Osteoblast (primary cell): ENCODE measurements around the gene ZSWIM5. TPM values are rescaled to one million over a fixed set of nuclear protein-coding genes. Genes with fewer than 3 reads are reported as not detected.

Source experiments
- DNase-seq: peaks from one replicate; pipeline ENCODE4 v3.0.0; 2011; ENCODE audit warnings: low spot score, mixed read lengths; ENCODE audit not compliant: insufficient read length; ENCODE audit errors: missing footprints
- H2AFZ ChIP-seq: 2 replicates; pipeline ENCODE4 v1.6.0; 2011; ENCODE audit warnings: mild to moderate bottlenecking, low read length
- H3K27ac ChIP-seq: 2 replicates; pipeline ENCODE4 v1.5.1; 2011; ENCODE audit warnings: mild to moderate bottlenecking, low read depth, low read length, moderate library complexity
- H3K27me3 ChIP-seq: 2 replicates; pipeline ENCODE4 v1.6.0; 2012; ENCODE audit warnings: mild to moderate bottlenecking, control low read depth, inconsistent platforms, low read length, moderate library complexity; ENCODE audit not compliant: insufficient read depth
- H3K36me3 ChIP-seq: 2 replicates; pipeline ENCODE4 v1.5.1; 2011; ENCODE audit warnings: mild to moderate bottlenecking, low read length, control low read depth, moderate library complexity; ENCODE audit not compliant: insufficient read depth
- H3K4me1 ChIP-seq: 2 replicates; pipeline ENCODE4 v1.5.1; 2011; ENCODE audit warnings: mild to moderate bottlenecking, low read length, control low read depth, moderate library complexity; ENCODE audit not compliant: insufficient read depth
- H3K4me2 ChIP-seq: 2 replicates; pipeline ENCODE4 v1.6.0; 2011; ENCODE audit warnings: mild to moderate bottlenecking, low read length; ENCODE audit not compliant: insufficient read depth
- H3K4me3 ChIP-seq: fragments of 200-600 bp; sonication (generic); 3 replicates; pipeline ENCODE4 v1.5.1; 2012; ENCODE audit warnings: mild to moderate bottlenecking, low read length, inconsistent platforms; ENCODE audit not compliant: insufficient read depth
- H3K79me2 ChIP-seq: 2 replicates; pipeline ENCODE4 v1.6.0; 2012; ENCODE audit warnings: mild to moderate bottlenecking, low read length, control low read depth, inconsistent platforms; ENCODE audit not compliant: insufficient read depth
- H3K9me3 ChIP-seq: 2 replicates; pipeline ENCODE4 v1.5.1; 2011; ENCODE audit warnings: low read depth, low read length, control low read depth
- H4K20me1 ChIP-seq: 2 replicates; pipeline ENCODE4 v1.6.0; 2012; ENCODE audit warnings: mild to moderate bottlenecking, low read length, control low read depth; ENCODE audit not compliant: insufficient read depth
- total RNA-seq: library from RNA; depleted of rRNA; stranded (reverse); fragments of >200 nt; gene quantifications from 2 replicates; pipeline ENCODE4 v1.2.3, GENCODE V29; 2012
- TF ChIP-seq, protein P1 (sequence below): IDR thresholded peaks from 2 replicates; pipeline ENCODE4 v1.5.1; 2011; ENCODE audit warnings: mild to moderate bottlenecking, low read depth, low read length, moderate library complexity; ENCODE audit errors: extremely low read depth

The ZSWIM5 gene
- total RNA-seq, 1 donor: 0.36 TPM

DNA sequence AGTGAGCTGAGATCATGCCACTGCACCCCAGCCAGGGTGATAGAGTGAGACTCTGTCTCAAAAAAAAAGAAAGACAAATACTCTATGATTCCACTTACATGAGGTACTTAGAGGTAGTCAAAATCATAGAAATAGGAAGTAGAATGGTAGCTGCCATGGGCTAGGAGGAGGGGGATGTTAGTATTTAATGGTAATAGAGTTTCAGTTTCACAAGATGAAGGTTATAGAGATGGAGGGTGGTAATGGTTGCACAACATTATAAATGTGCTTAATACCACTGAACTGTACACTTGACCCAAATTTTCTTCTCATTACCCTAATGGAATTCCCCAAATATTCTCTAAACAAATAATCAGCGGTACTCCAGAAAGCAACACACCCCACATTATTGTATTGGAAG, 232.8 kb downstream of the ZSWIM5 start:
- Histone ChIP-seq H3K4me2 (no peak overlapping the region), H3K27me3 (no peaks in the 10 kb centered on the region), H3K4me3 (no peak overlapping the region), H3K9me3 (no peaks in the 10 kb centered on the region), H3K79me2 (no peaks in the 10 kb centered on the region), H2AFZ (no peak overlapping the region), H3K4me1 (peaks cover 12% of the 10 kb centered on the region), H4K20me1 (no peaks in the 10 kb centered on the region), H3K27ac (no peak overlapping the region), H3K36me3 (peaks cover 34% of the 10 kb centered on the region)
- no peak for DNase-seq
- TF ChIP-seq, protein P1, sequence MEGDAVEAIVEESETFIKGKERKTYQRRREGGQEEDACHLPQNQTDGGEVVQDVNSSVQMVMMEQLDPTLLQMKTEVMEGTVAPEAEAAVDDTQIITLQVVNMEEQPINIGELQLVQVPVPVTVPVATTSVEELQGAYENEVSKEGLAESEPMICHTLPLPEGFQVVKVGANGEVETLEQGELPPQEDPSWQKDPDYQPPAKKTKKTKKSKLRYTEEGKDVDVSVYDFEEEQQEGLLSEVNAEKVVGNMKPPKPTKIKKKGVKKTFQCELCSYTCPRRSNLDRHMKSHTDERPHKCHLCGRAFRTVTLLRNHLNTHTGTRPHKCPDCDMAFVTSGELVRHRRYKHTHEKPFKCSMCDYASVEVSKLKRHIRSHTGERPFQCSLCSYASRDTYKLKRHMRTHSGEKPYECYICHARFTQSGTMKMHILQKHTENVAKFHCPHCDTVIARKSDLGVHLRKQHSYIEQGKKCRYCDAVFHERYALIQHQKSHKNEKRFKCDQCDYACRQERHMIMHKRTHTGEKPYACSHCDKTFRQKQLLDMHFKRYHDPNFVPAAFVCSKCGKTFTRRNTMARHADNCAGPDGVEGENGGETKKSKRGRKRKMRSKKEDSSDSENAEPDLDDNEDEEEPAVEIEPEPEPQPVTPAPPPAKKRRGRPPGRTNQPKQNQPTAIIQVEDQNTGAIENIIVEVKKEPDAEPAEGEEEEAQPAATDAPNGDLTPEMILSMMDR: no peak

DNA sequence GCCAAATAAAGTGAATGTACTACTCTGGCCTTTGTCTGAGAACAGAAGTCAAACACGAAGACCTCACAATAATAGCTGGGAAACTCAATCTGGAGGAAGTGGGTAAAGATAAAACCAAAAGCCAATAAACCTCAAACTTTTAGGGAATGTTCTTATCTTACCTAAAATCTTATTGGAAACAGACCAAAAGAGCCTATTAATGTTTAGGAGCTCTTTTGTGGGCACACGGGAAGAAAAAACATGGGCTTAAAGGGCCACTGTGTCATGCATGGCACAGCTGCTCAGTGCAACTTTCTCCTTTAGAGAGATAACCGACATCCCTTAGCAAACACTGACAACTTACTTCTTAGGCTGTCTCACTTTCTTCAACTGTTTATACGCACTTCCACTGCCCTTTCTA, 236.1 kb downstream of the ZSWIM5 start:
- no peaks in the 10 kb centered on the region for H3K27me3 ChIP-seq
- H3K9me3 ChIP-seq: no peaks in the 10 kb centered on the region
- peaks cover 20% of the 10 kb centered on the region for H3K4me1 ChIP-seq
- H3K27ac ChIP-seq: peak overlapping the region; percentile 56
- H3K4me3 ChIP-seq: no peak overlapping the region
- H2AFZ ChIP-seq: no peak overlapping the region
- peak overlapping the region; percentile 10 for H3K4me2 ChIP-seq
- DNase-seq: peak; percentile 71
- TF ChIP-seq, protein P1: no peak
- H4K20me1 ChIP-seq: no peaks in the 10 kb centered on the region
- H3K36me3 ChIP-seq: peaks cover 10% of the 10 kb centered on the region
- H3K79me2 ChIP-seq: no peaks in the 10 kb centered on the region

Other genes with a start within 250 kb of the ZSWIM5 start
- 25.3 and 25.6 TPM in 2 replicates for gene EIF2B3, start 220.0 kb downstream of the ZSWIM5 start, total RNA-seq
- gene HECTD3, start 195.3 kb downstream of the ZSWIM5 start, total RNA-seq: 23.9 and 26.1 TPM in 2 replicates
- gene UROD, start 194.4 kb downstream of the ZSWIM5 start, total RNA-seq: 123 and 147 TPM in 2 replicates
- gene HPDL, start 120.3 kb upstream of the ZSWIM5 start, total RNA-seq: 0.36 and 0.59 TPM in 2 replicates
- 6.5 and 8.5 TPM in 2 replicates for gene TOE1, start 133.6 kb upstream of the ZSWIM5 start, total RNA-seq
- 13.6 and 14.1 TPM in 2 replicates for gene MUTYH, start 133.8 kb upstream of the ZSWIM5 start, total RNA-seq